Lower leg skin (tissue), 3 donors: ENCODE data around the gene ELMOD3.

Experiments
- POLR2A ChIP-seq, 2 donors: fragments of 450-650 bp; IDR thresholded peaks; one replicate each; pipeline ENCODE4 v1.6.1; 2016 to 2017; ENCODE audit warnings: antibody characterized with exemption in 2 of 2, mild to moderate bottlenecking in 1 of 2, moderate library complexity in 1 of 2
- TF ChIP-seq, protein P1 (sequence below), 3 donors: fragments of 450-650 bp; IDR thresholded peaks; one replicate each; pipeline ENCODE4 v1.5.1; 2016; ENCODE audit warnings: antibody characterized with exemption in 3 of 3, mild to moderate bottlenecking in 3 of 3, moderate library complexity in 2 of 3

DNA sequence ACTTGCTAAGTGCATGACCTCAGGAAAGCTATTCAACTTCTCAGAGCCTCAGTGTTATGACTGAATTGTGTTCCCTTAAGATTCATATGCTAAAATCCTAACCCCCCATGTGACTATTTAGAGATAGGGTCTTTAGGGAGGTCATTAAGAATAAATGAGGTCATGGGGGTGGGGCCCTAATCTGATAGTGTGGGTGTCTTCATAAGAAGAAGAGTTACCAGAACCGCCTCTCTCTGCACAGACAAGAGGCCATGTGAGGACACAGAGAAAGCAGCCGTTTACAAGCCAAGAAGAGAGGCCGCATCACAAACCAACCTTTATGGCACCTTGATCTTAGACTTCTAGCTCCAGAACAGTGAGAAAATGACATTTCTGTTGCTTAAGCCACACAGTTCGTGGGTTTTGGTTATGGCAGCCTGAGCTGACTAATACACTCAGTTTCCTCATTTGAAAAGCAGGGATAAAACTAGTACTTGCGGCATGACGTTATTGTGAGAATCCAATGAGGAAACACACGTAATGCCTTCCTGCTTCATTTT, 73.8 kb downstream of the ELMOD3 start:
- TF ChIP-seq, protein P1, sequence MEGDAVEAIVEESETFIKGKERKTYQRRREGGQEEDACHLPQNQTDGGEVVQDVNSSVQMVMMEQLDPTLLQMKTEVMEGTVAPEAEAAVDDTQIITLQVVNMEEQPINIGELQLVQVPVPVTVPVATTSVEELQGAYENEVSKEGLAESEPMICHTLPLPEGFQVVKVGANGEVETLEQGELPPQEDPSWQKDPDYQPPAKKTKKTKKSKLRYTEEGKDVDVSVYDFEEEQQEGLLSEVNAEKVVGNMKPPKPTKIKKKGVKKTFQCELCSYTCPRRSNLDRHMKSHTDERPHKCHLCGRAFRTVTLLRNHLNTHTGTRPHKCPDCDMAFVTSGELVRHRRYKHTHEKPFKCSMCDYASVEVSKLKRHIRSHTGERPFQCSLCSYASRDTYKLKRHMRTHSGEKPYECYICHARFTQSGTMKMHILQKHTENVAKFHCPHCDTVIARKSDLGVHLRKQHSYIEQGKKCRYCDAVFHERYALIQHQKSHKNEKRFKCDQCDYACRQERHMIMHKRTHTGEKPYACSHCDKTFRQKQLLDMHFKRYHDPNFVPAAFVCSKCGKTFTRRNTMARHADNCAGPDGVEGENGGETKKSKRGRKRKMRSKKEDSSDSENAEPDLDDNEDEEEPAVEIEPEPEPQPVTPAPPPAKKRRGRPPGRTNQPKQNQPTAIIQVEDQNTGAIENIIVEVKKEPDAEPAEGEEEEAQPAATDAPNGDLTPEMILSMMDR (IDR thresholded peaks at IDR 0.05), result no peak
- no peak for TF ChIP-seq POLR2A (IDR thresholded peaks at IDR 0.05)
